Measurements from ENCODE around the gene SV2A. TPM values are rescaled to one million over a fixed set of nuclear protein-coding genes. Genes with fewer than 3 reads are reported as not detected.

SV2A gene
- total and polyA plus RNA-seq, 9 donors, result 2.7 to 7.3 (median 4.1) TPM

- no peak overlapping the region for H3K27ac ChIP-seq (ENCODE audit: low read length)
- H3K27me3 ChIP-seq (ENCODE audit: control insufficient read depth, insufficient read depth, low read length), result peaks cover 5% of the 10 kb centered on the region
- DNase-seq, result no peak
- WGBS (ENCODE audit: insufficient coverage), result 2% methylated on average over 9 of the region's 10 CpGs
- peaks cover 16% of the 10 kb centered on the region for H3K4me1 ChIP-seq (ENCODE audit: control insufficient read depth, insufficient read depth, low read length)
- H3K36me3 ChIP-seq (ENCODE audit: control insufficient read depth, insufficient read depth, low read length), result no peaks in the 10 kb centered on the region
- H3K4me3 ChIP-seq (ENCODE audit: low read length), result peak overlapping the region; percentile 47
- no peaks in the 10 kb centered on the region for H3K9me3 ChIP-seq (replicated peaks; ENCODE audit: control insufficient read depth, low read depth, low read length)
Observed at GRCh38 chr1:149916898-149917252, 769 bp downstream of the SV2A start.

GRCh38 chr1:149916193-149916897 is 1.3 kb downstream of the SV2A start:
- no peaks in the 10 kb centered on the region for H3K9me3 ChIP-seq (replicated peaks; ENCODE audit: control insufficient read depth, low read depth, low read length)
- peak overlapping the region; percentile 47 for H3K4me3 ChIP-seq (ENCODE audit: low read length)
- no peak overlapping the region for H3K27ac ChIP-seq (ENCODE audit: low read length)
- H3K4me1 ChIP-seq (ENCODE audit: control insufficient read depth, insufficient read depth, low read length), result peaks cover 16% of the 10 kb centered on the region
- H3K36me3 ChIP-seq (ENCODE audit: control insufficient read depth, insufficient read depth, low read length), result no peaks in the 10 kb centered on the region
- peaks cover 5% of the 10 kb centered on the region for H3K27me3 ChIP-seq (ENCODE audit: control insufficient read depth, insufficient read depth, low read length)
- DNase-seq, result no peak
- WGBS (ENCODE audit: insufficient coverage), result no CpG with 5 or more reads among the region's 9 CpGs

- Histone ChIP-seq H3K27ac (ENCODE audit: low read length) (no peak overlapping the region), H3K36me3 (ENCODE audit: control insufficient read depth, insufficient read depth, low read length) (peaks cover 1% of the 10 kb centered on the region), H3K27me3 (ENCODE audit: control insufficient read depth, insufficient read depth, low read length) (peaks cover 5% of the 10 kb centered on the region), H3K4me1 (ENCODE audit: control insufficient read depth, insufficient read depth, low read length) (peaks cover 16% of the 10 kb centered on the region), H3K4me3 (ENCODE audit: low read length) (no peak overlapping the region), H3K9me3 (replicated peaks; ENCODE audit: control insufficient read depth, low read depth, low read length) (no peaks in the 10 kb centered on the region)
- no peak for DNase-seq
- 55% methylated on average over 5 of the region's 11 CpGs for WGBS (ENCODE audit: insufficient coverage)
Observed at GRCh38 chr1:149915429-149916192, 2.0 kb downstream of the SV2A start.

- no peak overlapping the region for H3K27ac ChIP-seq (ENCODE audit: low read length)
- H3K9me3 ChIP-seq (replicated peaks; ENCODE audit: control insufficient read depth, low read depth, low read length), result no peaks in the 10 kb centered on the region
- peaks cover 5% of the 10 kb centered on the region for H3K27me3 ChIP-seq (ENCODE audit: control insufficient read depth, insufficient read depth, low read length)
- WGBS (ENCODE audit: insufficient coverage), result no CpG with 5 or more reads among the region's 1 CpG
- no peak overlapping the region for H3K4me3 ChIP-seq (ENCODE audit: low read length)
- H3K4me1 ChIP-seq (ENCODE audit: control insufficient read depth, insufficient read depth, low read length), result peaks cover 16% of the 10 kb centered on the region
- DNase-seq, result no peak
- H3K36me3 ChIP-seq (ENCODE audit: control insufficient read depth, insufficient read depth, low read length), result peaks cover 3% of the 10 kb centered on the region
Observed at GRCh38 chr1:149914545-149914944, 3.1 kb downstream of the SV2A start.

GRCh38 chr1:149906570-149907075 is 11.0 kb downstream of the SV2A start:
- WGBS (ENCODE audit: insufficient coverage), result 91% methylated on average over 9 of the region's 10 CpGs
- H3K9me3 ChIP-seq (replicated peaks; ENCODE audit: control insufficient read depth, low read depth, low read length), result no peaks in the 10 kb centered on the region

GRCh38 chr1:149903836-149904491 is 13.7 kb downstream of the SV2A start:
- no peak for DNase-seq
- H3K27me3 ChIP-seq (ENCODE audit: control insufficient read depth, insufficient read depth, low read length), result no peaks in the 10 kb centered on the region
- H3K27ac ChIP-seq (ENCODE audit: low read length), result no peak overlapping the region
- no peak overlapping the region for H3K4me3 ChIP-seq (ENCODE audit: low read length)
- no peaks in the 10 kb centered on the region for H3K9me3 ChIP-seq (replicated peaks; ENCODE audit: control insufficient read depth, low read depth, low read length)
- peaks cover 9% of the 10 kb centered on the region for H3K36me3 ChIP-seq (ENCODE audit: control insufficient read depth, insufficient read depth, low read length)
- WGBS (ENCODE audit: insufficient coverage), result no CpG with 5 or more reads among the region's 5 CpGs
- peaks cover 6% of the 10 kb centered on the region for H3K4me1 ChIP-seq (ENCODE audit: control insufficient read depth, insufficient read depth, low read length)

More at GRCh38 chr1:149906570-149907075, 11.0 kb downstream of the SV2A start:
- Histone ChIP-seq H3K27me3 (ENCODE audit: control insufficient read depth, insufficient read depth, low read length) (no peaks in the 10 kb centered on the region), H3K4me3 (ENCODE audit: low read length) (no peak overlapping the region), H3K36me3 (ENCODE audit: control insufficient read depth, insufficient read depth, low read length) (peaks cover 12% of the 10 kb centered on the region), H3K4me1 (ENCODE audit: control insufficient read depth, insufficient read depth, low read length) (no peaks in the 10 kb centered on the region), H3K27ac (ENCODE audit: low read length) (no peak overlapping the region)
- DNase-seq, result no peak

- peaks cover 3% of the 10 kb centered on the region for H3K36me3 ChIP-seq (ENCODE audit: control insufficient read depth, insufficient read depth, low read length)
- peaks cover 6% of the 10 kb centered on the region for H3K4me1 ChIP-seq (ENCODE audit: control insufficient read depth, insufficient read depth, low read length)
- peak; percentile 98 for DNase-seq
- no peaks in the 10 kb centered on the region for H3K9me3 ChIP-seq (replicated peaks; ENCODE audit: control insufficient read depth, low read depth, low read length)
- WGBS (ENCODE audit: insufficient coverage), result 9% methylated on average over 53 of the region's 65 CpGs
- peak within 1 kb of the TSS; percentile 62 for H3K4me3 ChIP-seq (ENCODE audit: low read length)
- H3K27ac ChIP-seq (ENCODE audit: low read length), result peak within 1 kb of the TSS; percentile 87
- no peaks in the 10 kb centered on the region for H3K27me3 ChIP-seq (ENCODE audit: control insufficient read depth, insufficient read depth, low read length)
Observed at GRCh38 chr1:149899460-149900284, 18.0 kb downstream of the SV2A start, which contains the start of gene BOLA1. Gene BOLA1, plus strand, starts transcription at chr1:149899568. Its CDS starts 492 bp downstream, at chr1:149900060.

- no CpG with 5 or more reads among the region's 4 CpGs for WGBS (ENCODE audit: insufficient coverage)
- Histone ChIP-seq H3K4me1 (ENCODE audit: control insufficient read depth, insufficient read depth, low read length) (peaks cover 6% of the 10 kb centered on the region), H3K4me3 (ENCODE audit: low read length) (no peak overlapping the region), H3K36me3 (ENCODE audit: control insufficient read depth, insufficient read depth, low read length) (no peaks in the 10 kb centered on the region), H3K27me3 (ENCODE audit: control insufficient read depth, insufficient read depth, low read length) (no peaks in the 10 kb centered on the region), H3K27ac (ENCODE audit: low read length) (no peak overlapping the region), H3K9me3 (replicated peaks; ENCODE audit: control insufficient read depth, low read depth, low read length) (no peaks in the 10 kb centered on the region)
- no peak for DNase-seq
Observed at GRCh38 chr1:149896575-149896974, 21.1 kb downstream of the SV2A start.

- Histone ChIP-seq H3K9me3 (replicated peaks; ENCODE audit: control insufficient read depth, low read depth, low read length) (no peaks in the 10 kb centered on the region), H3K4me3 (ENCODE audit: low read length) (peak overlapping the region; percentile 69), H3K4me1 (ENCODE audit: control insufficient read depth, insufficient read depth, low read length) (peaks cover 17% of the 10 kb centered on the region), H3K27ac (ENCODE audit: low read length) (peak overlapping the region; percentile 99), H3K27me3 (ENCODE audit: control insufficient read depth, insufficient read depth, low read length) (no peaks in the 10 kb centered on the region), H3K36me3 (ENCODE audit: control insufficient read depth, insufficient read depth, low read length) (no peaks in the 10 kb centered on the region)
- peak; percentile 73 for DNase-seq
- 11% methylated on average over 5 of the region's 6 CpGs for WGBS (ENCODE audit: insufficient coverage)
Observed at GRCh38 chr1:149888999-149889289, 28.7 kb downstream of the SV2A start.
